ENCODE results near the gene GOT1.
A peak's percentile ranks its signal among the peaks of the same experiment; 100 is the strongest.

The GOT1 gene

DNA sequence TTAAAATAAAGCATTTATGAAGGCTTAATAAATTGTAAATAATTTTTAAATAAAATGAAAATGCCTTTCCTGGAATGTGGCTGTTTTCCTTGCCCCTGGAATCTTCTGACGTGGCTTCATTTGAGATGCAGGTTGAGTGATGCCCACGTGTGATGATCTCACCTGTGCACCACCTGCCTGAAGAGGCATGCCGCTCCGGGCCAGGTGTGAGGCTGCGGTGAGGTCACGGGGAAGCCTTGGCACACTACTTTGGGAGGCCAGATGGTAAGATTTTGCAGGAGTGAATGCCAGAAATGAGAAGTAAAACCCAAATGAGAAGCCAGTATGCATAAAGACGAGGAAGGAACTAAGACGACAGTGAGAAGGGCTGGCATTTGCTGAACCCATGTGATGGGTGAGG is 36.2 kb downstream of the GOT1 start:
- peak; percentile 13 for DNase-seq

DNA sequence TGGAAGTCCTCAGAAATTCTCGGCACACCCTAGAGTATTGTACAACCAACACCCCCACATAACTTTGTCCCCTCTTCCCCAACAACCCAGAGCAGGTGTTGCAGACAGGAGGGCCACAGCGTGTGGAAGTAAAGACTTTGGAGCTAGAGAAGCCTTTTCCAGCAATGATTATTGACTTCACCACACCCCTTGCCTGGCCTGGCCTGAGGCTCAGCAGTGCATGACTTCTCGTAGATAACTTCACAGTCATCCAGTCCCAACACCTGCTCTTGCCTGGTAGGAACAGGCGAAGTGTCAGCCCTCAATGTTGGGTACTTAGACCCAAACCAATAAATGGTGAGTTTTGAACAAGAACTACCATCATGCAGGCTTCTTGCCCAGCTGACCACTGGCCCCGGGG is 36.7 kb downstream of the GOT1 start:
- DNase-seq = no peak

DNA sequence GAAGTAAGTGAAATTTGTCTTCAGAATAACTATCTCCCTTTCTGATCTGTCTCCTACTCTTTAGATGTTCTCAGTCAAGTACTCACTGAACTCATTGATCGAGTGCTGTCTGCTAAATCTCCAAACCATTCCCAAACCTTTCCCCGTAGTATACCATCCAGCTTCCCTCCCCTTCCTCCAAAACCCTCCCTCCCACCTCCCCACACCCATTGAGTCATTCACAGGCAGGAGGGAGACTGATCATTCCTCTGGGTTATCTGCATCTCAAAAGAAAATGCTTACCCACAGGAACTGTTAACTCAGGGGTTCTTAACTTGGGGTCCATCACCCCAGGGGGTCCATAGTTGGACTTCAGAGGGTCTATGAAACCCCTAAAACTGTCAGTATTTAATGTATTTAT is 37.4 kb downstream of the GOT1 start:
- DNase-seq = no peak

DNA sequence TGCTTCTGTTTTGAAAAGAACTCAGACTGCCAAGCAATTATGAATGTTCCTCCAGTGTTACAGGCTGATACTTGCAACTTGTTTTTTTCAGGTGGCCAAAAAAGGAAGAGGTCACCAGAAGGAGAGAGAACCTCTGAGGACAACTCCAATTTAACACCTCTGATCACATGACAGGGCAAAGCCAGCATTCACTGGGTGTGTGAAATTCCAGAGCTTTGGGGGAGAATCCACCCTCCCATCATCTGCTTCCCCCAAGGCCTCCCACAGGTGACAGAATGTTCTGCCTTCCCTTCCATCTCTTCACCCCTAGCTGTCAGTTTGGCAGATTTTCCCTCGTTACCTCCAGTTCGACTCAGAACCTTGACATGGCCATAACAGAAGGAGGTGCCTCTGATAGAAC is 39.1 kb downstream of the GOT1 start:
- DNase-seq = no peak

DNA sequence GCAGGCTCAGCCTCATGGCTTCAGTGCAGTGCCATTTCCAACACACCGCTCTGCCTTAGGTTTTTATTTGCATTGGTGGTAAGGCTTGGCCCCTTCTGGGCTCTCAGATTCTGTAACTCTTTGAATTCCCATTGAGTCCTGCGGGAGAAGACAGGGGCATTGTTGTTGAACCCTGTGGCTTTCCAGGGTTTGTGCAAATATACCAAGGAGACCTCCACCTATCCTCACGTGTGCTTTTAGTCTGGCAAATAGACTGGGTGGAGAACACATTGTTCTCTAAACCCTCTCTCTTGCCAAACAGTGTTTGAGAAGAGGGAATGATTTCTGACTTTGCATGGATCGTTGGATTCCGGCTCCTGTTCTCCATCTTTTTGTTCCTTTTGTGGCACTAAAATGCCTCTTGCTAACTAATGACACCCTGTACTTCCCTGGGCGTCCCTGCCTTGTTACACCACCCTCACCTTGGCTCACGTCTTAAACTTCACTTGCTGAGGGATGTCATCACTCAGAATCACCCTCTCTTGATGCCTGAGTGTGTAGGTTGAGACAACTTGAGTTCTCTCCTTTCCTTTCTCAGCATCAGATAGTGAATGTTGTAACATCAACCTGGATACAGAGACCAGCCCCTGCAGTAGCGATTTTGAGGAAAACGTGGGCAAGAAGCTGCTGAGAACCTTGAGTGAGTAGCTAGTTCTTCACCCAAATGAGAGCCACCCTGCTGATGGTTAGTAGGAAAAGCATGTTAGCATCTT is 40.5 kb downstream of the GOT1 start:
- no peak for DNase-seq

DNA sequence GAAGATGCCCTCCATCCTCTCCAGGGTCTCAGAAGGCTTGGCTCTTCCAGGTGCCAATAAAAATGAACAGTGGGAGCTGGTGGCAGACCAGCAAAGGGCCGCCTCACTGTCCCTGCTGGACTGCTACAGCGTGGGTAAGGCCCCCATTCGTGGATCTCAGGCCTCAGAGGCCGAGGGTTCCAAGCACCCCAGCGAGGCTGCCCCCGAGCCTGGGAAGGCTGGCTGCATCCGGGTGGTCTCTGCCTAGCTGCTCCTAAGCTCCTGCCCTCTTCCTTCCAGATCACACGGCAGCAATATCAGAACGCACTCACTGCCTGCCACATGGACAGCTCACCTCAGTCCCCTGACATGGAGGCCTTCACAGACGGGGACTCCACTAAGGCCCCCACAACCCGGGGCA is 42.9 kb downstream of the GOT1 start:
- DNase-seq = no peak

DNA sequence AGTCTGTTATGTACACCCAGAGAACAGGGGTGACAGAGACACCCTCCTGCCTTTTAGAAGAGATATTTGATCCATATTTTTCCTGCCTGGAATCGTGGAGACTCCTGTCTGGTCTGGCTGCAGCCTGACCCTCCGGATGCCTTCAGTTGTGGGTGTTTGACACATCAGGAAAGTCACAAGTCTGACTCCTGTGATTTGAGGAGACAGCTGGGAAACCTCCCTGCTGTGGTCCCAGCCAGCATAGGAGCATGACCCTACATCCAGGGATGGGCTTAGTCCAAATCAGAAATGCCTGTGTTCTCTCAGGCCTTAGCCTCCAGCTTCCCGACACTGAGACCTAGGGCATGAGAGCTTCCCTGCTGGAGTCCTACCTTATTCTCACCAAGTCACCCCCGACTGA is 43.4 kb downstream of the GOT1 start:
- DNase-seq = no peak

DNA sequence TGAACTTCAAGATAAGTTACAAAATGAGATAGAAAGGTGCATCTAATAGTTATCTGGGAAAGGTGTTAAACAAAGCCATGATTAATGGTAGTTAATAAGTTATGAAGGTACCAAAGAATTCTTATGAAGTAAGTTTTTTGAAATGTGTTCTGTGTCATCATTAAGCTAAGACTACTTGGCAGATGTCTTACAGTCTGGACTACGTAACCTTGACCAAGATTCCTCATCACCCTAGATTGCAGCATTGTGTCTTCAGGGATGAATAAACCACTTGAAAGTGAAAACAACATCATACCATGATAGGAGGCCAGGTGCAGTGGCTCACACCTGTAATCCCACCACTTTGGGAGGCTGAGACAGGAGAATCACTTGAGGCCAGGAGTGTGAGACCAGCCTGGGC is 48.2 kb downstream of the GOT1 start:
- no peak for DNase-seq

DNA sequence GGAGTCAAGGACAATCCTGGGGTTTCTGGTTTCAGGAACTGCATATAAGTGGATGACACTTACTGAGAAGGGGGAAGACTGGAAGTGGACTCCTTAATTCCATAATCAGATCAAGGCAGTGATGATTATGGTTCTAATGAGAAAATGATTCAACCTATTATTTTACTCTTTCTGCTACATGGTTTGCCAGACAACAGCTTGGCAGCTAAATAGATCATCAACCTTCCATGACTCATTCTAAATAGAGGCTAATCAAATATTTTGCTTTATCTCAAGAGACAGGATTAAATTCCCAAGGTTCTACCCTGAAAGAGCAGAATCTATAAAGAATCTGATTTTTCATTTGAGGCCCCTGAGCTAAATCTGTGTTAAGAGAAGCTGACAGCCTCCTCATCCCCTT is 55.0 kb downstream of the GOT1 start:
- no peak for DNase-seq

DNA sequence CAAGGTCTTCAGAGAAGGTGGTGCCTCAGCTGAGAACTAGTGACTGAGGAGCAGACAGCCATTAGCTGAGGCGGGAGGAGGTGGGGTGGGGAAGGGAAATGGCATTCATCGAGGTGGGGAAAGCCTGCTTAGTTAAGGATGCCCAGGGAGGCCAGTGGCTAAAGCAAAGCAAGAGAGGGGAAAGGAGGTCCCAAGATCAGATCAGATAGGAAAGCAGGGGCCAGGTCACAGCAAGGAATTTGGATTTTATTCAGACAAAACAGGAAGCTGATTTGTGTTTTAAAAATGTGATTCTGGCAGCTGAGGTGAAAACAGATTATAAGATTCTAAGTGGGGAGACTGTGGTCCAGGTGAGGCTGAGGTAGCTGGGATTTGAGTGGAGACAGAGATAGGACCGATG is 55.5 kb downstream of the GOT1 start:
- no peak for DNase-seq

DNA sequence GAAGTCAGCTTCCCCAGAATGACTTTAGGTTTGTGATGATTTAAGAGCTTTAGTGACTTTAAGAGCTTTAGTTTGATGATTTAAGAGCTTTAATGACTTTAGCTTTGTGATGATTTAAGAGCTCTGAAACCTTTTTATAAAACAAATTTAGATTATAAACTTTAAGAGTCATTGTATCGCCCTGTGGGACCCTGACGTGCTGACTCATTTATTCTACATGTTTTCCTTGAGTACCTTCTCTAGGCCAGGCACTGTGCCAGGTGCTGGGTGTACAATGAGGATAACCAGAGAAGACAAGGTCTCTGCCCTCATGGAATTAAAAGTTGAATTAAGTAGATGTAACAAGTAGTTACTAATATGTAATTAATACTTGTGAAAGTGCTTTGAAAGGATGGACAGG is 55.9 kb downstream of the GOT1 start:
- DNase-seq = no peak

DNA sequence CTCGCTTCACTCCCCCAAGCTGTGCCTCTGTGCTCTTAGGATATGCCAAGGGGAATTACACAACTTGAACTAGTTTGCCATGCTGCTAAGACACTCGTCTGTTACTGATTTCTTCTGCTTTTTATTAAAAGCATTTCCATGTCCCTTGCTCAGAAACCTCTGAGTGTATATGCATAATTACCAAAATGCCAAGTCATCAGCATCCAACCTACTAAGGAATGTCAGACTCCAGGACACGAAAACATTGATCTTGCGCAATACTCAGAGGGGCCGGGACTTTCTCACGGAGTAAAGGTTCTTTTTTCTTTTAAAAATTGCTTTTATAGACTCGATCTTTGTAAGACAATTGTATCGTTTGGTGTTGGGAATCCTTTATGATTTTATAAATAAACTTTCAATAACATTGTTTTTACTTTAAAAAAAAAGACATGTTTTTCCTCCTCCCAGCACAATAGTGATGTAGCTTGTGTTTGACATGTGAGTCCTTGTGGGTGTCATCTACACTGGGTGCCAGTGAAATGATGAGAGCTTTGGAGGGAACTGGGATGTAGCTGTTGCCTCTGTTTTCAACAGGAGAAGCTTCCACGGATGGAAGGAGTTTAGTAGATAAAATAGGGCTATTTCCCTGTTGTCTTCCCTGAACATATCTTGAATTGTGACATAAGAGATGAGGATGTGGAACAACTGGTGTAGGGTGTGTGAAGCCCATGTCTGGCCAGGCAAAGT is 57.7 kb downstream of the GOT1 start:
- DNase-seq = no peak

DNA sequence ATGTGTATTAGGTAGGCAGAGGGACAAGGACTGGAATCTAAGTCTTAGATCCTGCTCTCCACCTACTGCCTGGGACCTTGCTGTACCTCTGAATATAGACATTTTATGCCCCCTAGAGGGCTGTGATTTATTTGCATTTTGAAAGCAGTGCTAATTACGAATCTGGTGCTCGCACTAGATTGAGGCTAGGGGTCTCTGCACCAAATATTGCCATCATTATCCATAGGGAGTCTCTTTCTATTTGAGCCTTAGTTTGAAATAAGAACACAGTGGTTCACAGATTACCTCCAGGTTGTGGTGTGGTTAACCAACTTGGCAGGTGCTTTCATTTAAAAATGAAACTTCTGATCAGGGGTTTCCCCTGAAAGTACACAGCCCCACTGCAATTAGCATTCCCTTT is 59.4 kb downstream of the GOT1 start:
- DNase-seq = no peak

DNA sequence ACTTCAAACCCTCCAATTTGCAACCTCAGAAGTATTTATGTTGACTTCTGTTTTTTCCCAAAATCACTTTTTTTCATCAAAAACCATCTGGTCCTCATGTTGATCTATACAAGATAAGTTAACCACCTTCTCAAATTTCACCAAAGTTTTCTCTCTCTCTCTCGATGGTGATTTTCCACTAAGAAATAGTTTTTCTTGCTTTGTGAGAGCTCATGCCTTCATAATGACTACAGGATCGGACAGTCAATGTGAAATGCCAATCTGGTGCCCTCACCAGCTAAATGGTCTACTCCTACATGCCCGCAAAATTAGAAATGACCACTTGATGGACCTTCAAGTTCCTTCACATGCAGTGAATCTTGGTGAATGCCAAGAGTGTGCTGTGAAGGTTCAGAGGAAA is 60.9 kb downstream of the GOT1 start:
- DNase-seq = no peak

DNA sequence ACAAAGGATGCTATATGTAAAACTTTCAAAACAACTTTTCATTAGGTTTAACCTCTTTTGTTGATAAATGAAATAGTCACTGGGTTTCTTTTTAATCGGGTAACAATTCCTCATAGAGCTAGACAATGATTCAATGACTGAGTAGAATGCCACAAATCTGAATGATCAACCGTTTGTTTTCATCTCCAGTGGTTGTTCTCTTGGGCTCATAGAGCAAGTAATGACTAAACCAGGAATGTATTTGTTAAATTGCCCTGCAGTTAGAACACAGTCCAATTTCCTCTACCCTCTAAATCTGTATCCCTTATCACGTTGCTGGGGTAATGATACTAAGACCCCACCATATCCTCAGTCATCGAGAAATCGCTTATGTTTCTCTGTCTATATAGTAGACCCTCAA is 61.3 kb downstream of the GOT1 start:
- no peak for DNase-seq

DNA sequence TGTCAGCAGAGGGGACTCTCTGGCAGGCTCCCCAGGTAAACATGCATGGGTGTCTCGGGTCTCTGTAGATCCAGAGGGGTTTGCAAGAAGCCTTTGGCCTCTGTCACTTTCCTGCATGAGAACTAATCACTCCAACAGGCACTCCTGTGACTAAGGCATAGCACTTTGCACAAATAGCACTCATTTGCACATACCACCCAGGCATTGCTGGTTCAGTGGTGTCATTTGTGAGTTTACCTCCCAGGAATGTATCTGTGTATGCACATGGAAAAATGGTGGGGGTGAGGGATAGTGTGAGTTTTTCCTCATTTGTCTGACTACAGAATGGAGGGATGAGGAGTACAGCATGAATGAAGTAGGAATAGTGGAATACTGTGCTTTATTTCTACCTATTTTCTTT is 61.8 kb downstream of the GOT1 start:
- DNase-seq = no peak

DNA sequence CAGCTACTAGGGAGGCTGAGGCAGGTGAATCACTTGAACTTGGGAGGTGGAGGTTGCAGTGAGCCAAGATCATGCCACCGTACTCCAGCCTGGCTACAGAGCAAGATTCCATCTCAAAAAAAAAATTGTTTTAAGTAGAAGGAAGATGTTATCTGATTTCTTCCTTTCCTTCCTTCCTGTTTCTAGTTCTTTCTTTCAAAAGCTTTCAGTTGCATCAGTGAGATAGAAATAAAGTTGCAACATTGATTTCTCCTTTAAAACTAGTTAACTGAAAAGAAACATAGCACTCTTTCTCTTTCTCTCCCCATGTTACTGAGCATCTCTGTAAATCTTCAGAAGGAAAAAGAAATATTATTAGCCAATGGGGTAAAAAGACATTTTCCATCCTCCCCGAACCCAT is 63.8 kb downstream of the GOT1 start:
- no peak for DNase-seq

DNA sequence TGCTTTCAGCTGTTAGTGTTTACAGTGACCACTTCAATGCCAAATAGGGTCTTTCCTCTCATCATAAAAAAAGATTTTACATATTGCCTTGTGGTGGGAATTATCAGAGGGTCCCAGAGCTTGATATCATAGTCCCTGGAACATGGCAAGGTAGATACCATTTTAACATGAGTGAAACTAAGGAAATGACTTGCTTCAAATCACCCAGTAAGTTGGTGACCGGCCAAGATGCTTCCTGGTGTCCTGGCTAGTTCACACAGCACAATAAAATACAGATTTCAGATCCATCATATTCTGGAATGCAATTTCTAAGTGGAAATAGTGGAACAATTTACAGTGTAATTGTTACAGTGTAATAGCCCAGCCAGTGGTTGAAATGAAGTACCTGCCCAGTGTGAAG is 64.7 kb downstream of the GOT1 start:
- DNase-seq = no peak

DNA sequence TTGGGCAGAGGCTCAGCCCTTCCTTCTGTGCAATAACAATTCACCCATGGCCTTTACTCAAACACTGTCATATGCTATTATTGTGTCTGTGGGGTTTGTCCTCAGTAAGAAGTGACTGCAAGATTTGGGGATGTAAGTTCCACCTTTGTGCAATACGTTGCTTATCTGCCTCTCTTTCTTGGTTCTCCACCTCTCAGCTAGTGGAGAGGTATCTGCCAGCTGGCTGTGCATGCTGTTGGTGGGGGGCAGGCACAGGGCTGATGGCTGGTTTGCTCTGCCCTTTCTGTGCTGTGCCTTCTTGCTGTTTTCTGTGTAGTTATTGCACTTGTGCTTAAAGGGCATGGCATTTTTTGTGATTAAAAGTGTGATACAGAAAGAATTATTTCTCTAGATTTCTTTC is 65.1 kb downstream of the GOT1 start:
- DNase-seq = no peak

DNA sequence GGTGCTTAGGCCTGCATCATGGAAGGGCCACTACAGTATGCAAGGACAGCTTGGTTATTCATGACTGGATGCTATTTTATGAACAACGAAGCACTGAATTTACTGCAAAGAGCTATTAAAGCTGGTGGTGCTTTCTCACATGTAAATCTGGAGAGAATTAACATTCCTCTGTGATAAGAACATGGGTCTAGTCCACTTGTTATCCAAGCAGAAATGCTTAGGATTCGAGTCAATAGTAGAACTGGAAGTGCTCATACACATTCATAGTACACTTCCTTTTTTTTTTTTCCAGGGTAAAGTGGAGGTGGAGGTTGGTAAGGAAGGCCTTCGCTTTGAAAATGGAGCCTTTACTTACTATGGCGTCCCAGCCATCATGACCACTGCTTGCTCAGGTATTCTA is 66.3 kb downstream of the GOT1 start:
- no peak for DNase-seq

DNA sequence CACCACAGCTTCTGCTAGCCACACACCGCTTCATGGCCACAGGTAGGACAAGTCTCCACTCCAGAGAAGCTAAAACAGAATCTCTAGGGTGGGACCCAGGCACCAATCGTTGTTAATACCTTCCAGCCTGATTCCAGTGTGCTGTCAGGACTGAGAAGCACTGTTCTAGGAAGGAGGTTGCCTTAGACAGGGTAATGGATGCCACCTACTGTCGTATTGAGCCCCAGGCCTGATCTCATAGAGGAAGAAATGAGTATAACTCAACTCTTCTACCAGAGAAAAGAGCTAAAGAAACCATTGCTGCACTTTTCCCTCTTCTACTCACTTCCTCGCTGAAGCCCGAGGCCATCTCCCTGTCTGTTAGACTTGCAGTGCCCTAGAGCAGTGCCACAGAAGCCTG is 69.5 kb downstream of the GOT1 start:
- no peak for DNase-seq

DNA sequence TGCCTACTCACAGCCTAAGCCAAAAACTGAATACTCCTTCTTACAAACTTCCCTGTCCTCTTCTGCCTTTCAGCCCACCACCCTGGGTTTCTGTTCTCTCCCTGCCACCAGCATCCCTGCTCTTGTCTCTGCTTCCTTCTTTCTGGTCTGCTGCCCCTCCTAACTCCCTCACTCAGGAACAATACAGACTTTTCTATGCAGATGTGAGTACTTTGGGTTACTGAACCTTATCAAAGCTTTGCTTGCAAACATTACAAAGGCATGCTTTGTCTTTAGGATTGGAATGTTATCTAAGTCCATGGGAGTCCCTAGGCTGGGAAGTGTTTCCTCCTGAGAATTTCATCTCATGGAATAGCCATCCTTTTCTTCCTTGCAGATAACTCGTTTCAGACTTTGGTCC is 72.3 kb downstream of the GOT1 start:
- DNase-seq = no peak

DNA sequence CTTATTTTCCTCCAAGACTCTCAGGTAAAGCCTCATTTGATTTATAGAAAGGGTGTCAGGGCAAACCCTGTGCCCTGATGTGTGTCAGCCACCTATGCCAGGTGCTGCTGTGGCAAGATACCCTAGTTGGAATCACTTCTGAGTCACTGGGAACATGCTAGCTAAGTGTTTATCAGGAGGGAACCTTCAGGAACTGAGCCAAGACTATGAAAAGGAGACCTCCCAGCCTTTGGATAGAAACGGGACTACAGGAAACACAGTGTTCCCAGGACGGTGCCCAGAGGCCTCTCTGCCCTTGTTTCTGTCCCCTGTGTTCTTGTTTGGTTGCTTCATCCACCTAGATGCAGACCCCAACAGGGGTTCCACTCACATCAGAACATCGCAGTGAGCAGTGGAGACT is 72.7 kb downstream of the GOT1 start:
- no peak for DNase-seq

DNA sequence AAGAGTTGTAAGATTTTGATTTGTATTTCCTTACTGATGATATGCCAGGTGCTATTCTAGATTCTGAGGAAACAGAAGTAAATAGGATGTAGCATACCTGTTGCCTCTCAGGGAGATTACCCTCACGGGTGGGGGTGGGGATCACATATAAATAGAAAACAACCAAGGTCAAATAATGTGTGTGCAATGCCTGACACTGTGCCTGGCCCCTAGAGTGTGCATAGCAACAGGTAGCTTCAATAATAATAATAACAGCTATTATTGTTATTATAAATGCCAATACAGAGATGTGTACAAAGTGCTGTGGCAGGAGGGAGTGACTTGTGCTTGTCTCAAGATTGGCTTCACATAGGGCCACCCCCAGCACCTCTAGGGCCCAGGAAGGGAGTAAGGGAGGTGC is 77.2 kb downstream of the GOT1 start:
- DNase-seq = no peak

DNA sequence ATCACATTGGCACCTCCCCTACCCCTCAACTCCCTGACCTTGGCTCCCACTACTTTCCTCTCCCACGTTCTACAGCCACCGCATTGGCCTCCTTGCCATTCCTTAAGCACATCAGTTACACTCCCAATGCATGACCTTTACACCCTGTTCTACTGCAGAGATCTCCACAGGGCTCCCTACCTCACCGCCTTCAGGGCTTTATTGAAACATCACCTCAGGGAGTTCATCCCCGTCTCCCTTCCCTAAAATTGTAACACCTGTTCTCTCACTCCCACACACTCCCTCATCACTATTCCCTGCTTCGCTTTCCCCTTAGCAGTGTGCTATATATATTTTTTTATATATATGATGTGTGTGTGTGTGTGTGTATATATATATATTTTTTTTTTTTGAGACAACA is 82.8 kb downstream of the GOT1 start:
- DNase-seq = no peak

Measured in GDM1 (cell line).